ENCODE measurements around the gene CD83. TPM values are rescaled to one million over a fixed set of nuclear protein-coding genes. Genes with fewer than 3 reads are reported as not detected.

CD83 gene
- total and polyA plus RNA-seq, 2 of the 8 experiments (the other 6 are each of a cell fraction or from before 2014, with no cell fraction given) = 4.6 to 8.5 TPM

- no peaks in the 10 kb centered on the region for H3K79me2 ChIP-seq (ENCODE audit: control insufficient read depth in 1 of 2, insufficient read depth in 2 of 2, low read length in 2 of 2)
- no peak overlapping the region for H4K5ac ChIP-seq (ENCODE audit: insufficient read length, low read depth, low read length)
- H2AK5ac ChIP-seq (ENCODE audit: low read depth, low read length) = no peak overlapping the region
- H3K18ac ChIP-seq (ENCODE audit: extremely low read depth, low read length) = no peak overlapping the region
- H3K9me3 ChIP-seq (ENCODE audit: insufficient read depth in 2 of 2, low read depth in 1 of 2, low read length in 1 of 2) = peaks cover 12 to 14% of the 10 kb centered on the region in 2 experiments
- no peak overlapping the region for H3K14ac ChIP-seq (ENCODE audit: insufficient read length)
- no peaks in the 10 kb centered on the region for H4K20me1 ChIP-seq (replicated peaks in 1 of 2; ENCODE audit: control insufficient read depth in 1 of 2, insufficient read depth in 2 of 2, low read length in 2 of 2)
- CTCF ChIA-PET (ENCODE audit: partially characterized antibody) = interaction anchor here (2.5 kb wide), 1 partner anchor 15 kb away, joined by 9 read pairs; no protein-coding TSS in a partner anchor
- no peak overlapping the region for H3K23ac ChIP-seq (ENCODE audit: insufficient read length)
- H4K91ac ChIP-seq (replicated peaks; ENCODE audit: insufficient read length, low read length) = no peak overlapping the region
- peaks cover 0 to 5% (median 4%) of the 10 kb centered on the region in 4 experiments; a peak in 6 of 7 replicates for H3K4me1 ChIP-seq (replicated peaks in 1 of 4; ENCODE audit: control insufficient read depth in 3 of 4, insufficient read depth in 4 of 4, low read length in 3 of 4)
- no peak overlapping the region for H4K8ac ChIP-seq (ENCODE audit: extremely low read depth, insufficient read depth, low read length)
- H3K79me1 ChIP-seq (ENCODE audit: low read depth, low read length) = no peaks in the 10 kb centered on the region
- H3K4me2 ChIP-seq (ENCODE audit: insufficient read depth in 1 of 2, low read depth in 2 of 2, low read length in 2 of 2) = no peak overlapping the region
- H2BK5ac ChIP-seq (ENCODE audit: low read depth, low read length) = no peak overlapping the region
- no peak overlapping the region for H2BK120ac ChIP-seq (replicated peaks; ENCODE audit: low read depth, low read length)
- no peak overlapping the region for H3K27ac ChIP-seq (ENCODE audit: low read depth, low read length)
- WGBS, 2 experiments (ENCODE audit: extremely low coverage in 1 of 2, insufficient coverage in 1 of 2, insufficient read length in 1 of 2, insufficient replicate concordance in 2 of 2, low coverage in 1 of 2, low lambda C conversion rate in 2 of 2, missing lambda C conversion rate in 1 of 2) = 87% methylated on average over 2 of the region's 2 CpGs; no CpG with 5 or more reads in 1 of the 2 experiments
- H3K9ac ChIP-seq (replicated peaks in 1 of 4; ENCODE audit: extremely low read depth in 1 of 4, low read depth in 3 of 4, low read length in 3 of 4) = no peak overlapping the region
- H3K23me2 ChIP-seq (ENCODE audit: low read depth, low read length) = no peaks in the 10 kb centered on the region
- POLR2A ChIA-PET (ENCODE audit: partially characterized antibody) = no interaction called here
- no peak overlapping the region for H2AFZ ChIP-seq (ENCODE audit: low read length)
- H3K36me3 ChIP-seq (ENCODE audit: control insufficient read depth in 2 of 4, insufficient read depth in 4 of 4, low read length in 3 of 4) = peaks cover 0 to 3% (median 0%) of the 10 kb centered on the region in 4 experiments; a peak in 1 of 8 replicates
- DNase-seq (ENCODE audit: low read depth in 1 of 2, low spot score in 2 of 2) (no peak), FAIRE-seq (no peak)
- no peak overlapping the region for H3K4ac ChIP-seq (replicated peaks; ENCODE audit: insufficient read length, low read depth, low read length)
- H3K4me3 ChIP-seq (ENCODE audit: extremely low read depth in 1 of 4, insufficient read depth in 2 of 4, low read depth in 3 of 4, low read length in 4 of 4) = no peak overlapping the region
- H2BK12ac ChIP-seq (ENCODE audit: low read depth, low read length) = no peak overlapping the region
- H2BK15ac ChIP-seq (ENCODE audit: low read length) = peak overlapping the region; percentile 65; the same call in 1 of the 2 replicates
- no peaks in the 10 kb centered on the region; a peak in 1 of 7 replicates for H3K27me3 ChIP-seq (replicated peaks in 1 of 4; ENCODE audit: control insufficient read depth in 3 of 4, extremely low read depth in 1 of 4, insufficient read depth in 3 of 4, low read length in 3 of 4)
- H2BK20ac ChIP-seq (ENCODE audit: low read length) = no peak overlapping the region
- H3K56ac ChIP-seq (replicated peaks; ENCODE audit: insufficient read length, low read depth, low read length) = no peak overlapping the region
- no peak for TF ChIP-seq POU5F1 (IDR thresholded peaks at IDR 0.05; ENCODE audit: low read depth, low read length)
- TF ChIP-seq, protein P1, sequence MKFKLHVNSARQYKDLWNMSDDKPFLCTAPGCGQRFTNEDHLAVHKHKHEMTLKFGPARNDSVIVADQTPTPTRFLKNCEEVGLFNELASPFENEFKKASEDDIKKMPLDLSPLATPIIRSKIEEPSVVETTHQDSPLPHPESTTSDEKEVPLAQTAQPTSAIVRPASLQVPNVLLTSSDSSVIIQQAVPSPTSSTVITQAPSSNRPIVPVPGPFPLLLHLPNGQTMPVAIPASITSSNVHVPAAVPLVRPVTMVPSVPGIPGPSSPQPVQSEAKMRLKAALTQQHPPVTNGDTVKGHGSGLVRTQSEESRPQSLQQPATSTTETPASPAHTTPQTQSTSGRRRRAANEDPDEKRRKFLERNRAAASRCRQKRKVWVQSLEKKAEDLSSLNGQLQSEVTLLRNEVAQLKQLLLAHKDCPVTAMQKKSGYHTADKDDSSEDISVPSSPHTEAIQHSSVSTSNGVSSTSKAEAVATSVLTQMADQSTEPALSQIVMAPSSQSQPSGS (IDR thresholded peaks at IDR 0.05; ENCODE audit: low read length) = no peak
These were observed 45.3 kb downstream of the CD83 start for GRCh38 chr6:14162826-14163225.
